ENCODE results near the gene CPVL. TPM values are rescaled to one million over a fixed set of nuclear protein-coding genes. Genes with fewer than 3 reads are reported as not detected.
A peak's percentile ranks its signal among the peaks of the same experiment; 100 is the strongest.

CPVL gene
- total and polyA plus RNA-seq, 2 donors (not counting 1 experiment from before 2014, with no cell fraction given) = 0.17 TPM; not detected in 1

DNA sequence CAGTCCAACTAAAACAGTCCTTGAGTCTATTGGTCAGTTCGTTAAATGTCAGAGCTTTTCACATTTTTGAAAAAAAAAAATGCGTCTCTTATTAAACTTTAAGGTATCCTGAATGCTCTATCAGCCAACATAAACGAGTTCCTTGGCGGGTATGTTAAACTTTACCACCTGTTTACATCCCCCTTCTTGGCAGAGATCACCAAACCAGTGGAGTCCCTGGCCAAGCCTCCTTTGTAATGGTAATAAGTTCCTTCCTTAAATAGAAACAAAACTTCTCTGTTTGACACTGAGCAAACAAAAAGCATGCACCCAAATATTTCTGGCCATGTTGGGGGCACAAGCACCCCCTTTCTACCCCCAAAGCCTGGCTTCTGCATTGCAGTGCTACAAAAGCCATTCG lies 191.4 kb downstream of the CPVL start:
- Histone ChIP-seq H3K79me2 (ENCODE audit: control insufficient read depth, insufficient read depth, low read length) (no peaks in the 10 kb centered on the region), H3K4me1 (ENCODE audit: control insufficient read depth, extremely low read depth, insufficient read depth, low read length) (peaks cover 5% of the 10 kb centered on the region), H3K36me3 (ENCODE audit: control insufficient read depth, insufficient read depth, low read length) (no peaks in the 10 kb centered on the region), H4K20me1 (ENCODE audit: control insufficient read depth, extremely low read depth, insufficient read depth, low read length) (peaks cover 2% of the 10 kb centered on the region), H3K27me3 (ENCODE audit: control insufficient read depth, insufficient read depth, low read length) (peaks cover 43% of the 10 kb centered on the region), H3K4me3 (replicated peaks in 1 of 4; ENCODE audit: control extremely low read depth in 1 of 4, insufficient read depth in 1 of 4, low read depth in 3 of 4, low read length in 4 of 4) (no peak overlapping the region), H2AFZ (ENCODE audit: low read length) (no peak overlapping the region), H3K9ac (ENCODE audit: insufficient read depth, low read length) (no peak overlapping the region), H3K4me2 (ENCODE audit: extremely low read depth, insufficient read depth, low read length) (no peak overlapping the region), H3K27ac (ENCODE audit: insufficient read depth, low read length) (no peak overlapping the region), H3K9me3 (ENCODE audit: control insufficient read depth, insufficient read depth, low read depth, low read length) (no peaks in the 10 kb centered on the region)
- peak in 1 of 2 donors; percentile 17 for DNase-seq (ENCODE audit: low read depth in 2 of 2)
- TF ChIP-seq, protein P1, sequence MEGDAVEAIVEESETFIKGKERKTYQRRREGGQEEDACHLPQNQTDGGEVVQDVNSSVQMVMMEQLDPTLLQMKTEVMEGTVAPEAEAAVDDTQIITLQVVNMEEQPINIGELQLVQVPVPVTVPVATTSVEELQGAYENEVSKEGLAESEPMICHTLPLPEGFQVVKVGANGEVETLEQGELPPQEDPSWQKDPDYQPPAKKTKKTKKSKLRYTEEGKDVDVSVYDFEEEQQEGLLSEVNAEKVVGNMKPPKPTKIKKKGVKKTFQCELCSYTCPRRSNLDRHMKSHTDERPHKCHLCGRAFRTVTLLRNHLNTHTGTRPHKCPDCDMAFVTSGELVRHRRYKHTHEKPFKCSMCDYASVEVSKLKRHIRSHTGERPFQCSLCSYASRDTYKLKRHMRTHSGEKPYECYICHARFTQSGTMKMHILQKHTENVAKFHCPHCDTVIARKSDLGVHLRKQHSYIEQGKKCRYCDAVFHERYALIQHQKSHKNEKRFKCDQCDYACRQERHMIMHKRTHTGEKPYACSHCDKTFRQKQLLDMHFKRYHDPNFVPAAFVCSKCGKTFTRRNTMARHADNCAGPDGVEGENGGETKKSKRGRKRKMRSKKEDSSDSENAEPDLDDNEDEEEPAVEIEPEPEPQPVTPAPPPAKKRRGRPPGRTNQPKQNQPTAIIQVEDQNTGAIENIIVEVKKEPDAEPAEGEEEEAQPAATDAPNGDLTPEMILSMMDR (conservative IDR thresholded peaks at IDR 0.05 in 1 of 2, IDR thresholded peaks at IDR 0.05 in 1 of 2; ENCODE audit: low read depth in 1 of 2, low read length in 2 of 2) = no peak
- no peak for TF ChIP-seq EZH2 (IDR thresholded peaks at IDR 0.05; ENCODE audit: low read length, missing control alignments)

- Histone ChIP-seq H3K27ac (ENCODE audit: insufficient read depth, low read length) (no peak overlapping the region), H3K4me1 (ENCODE audit: control insufficient read depth, extremely low read depth, insufficient read depth, low read length) (peaks cover 5% of the 10 kb centered on the region), H3K79me2 (ENCODE audit: control insufficient read depth, insufficient read depth, low read length) (no peaks in the 10 kb centered on the region), H3K4me2 (ENCODE audit: extremely low read depth, insufficient read depth, low read length) (no peak overlapping the region), H3K27me3 (ENCODE audit: control insufficient read depth, insufficient read depth, low read length) (peaks cover 40% of the 10 kb centered on the region), H3K9me3 (ENCODE audit: control insufficient read depth, insufficient read depth, low read depth, low read length) (no peaks in the 10 kb centered on the region), H3K9ac (ENCODE audit: insufficient read depth, low read length) (no peak overlapping the region), H3K36me3 (ENCODE audit: control insufficient read depth, insufficient read depth, low read length) (no peaks in the 10 kb centered on the region), H2AFZ (ENCODE audit: low read length) (no peak overlapping the region), H4K20me1 (ENCODE audit: control insufficient read depth, extremely low read depth, insufficient read depth, low read length) (peaks cover 2% of the 10 kb centered on the region), H3K4me3 (replicated peaks in 1 of 4; ENCODE audit: control extremely low read depth in 1 of 4, insufficient read depth in 1 of 4, low read depth in 3 of 4, low read length in 4 of 4) (no peak overlapping the region)
- peak in 1 of 2 donors; percentile 40 for DNase-seq (ENCODE audit: low read depth in 2 of 2)
- no peak for TF ChIP-seq EZH2 (IDR thresholded peaks at IDR 0.05; ENCODE audit: low read length, missing control alignments)
Measured at GRCh38 chr7:28954471-28954870, 191.9 kb downstream of the CPVL start.

- H3K4me2 ChIP-seq (ENCODE audit: extremely low read depth, insufficient read depth, low read length) = peak overlapping the region; percentile 23
- H2AFZ ChIP-seq (ENCODE audit: low read length) = no peak overlapping the region
Measured at GRCh38 chr7:28953633-28954032, 192.7 kb downstream of the CPVL start.

More at GRCh38 chr7:28953633-28954032, 192.7 kb downstream of the CPVL start:
- no peak overlapping the region for H3K9ac ChIP-seq (ENCODE audit: insufficient read depth, low read length)
- H3K4me3 ChIP-seq (replicated peaks in 1 of 4; ENCODE audit: control extremely low read depth in 1 of 4, insufficient read depth in 1 of 4, low read depth in 3 of 4, low read length in 4 of 4) = no peak overlapping the region
- peaks cover 36% of the 10 kb centered on the region for H3K27me3 ChIP-seq (ENCODE audit: control insufficient read depth, insufficient read depth, low read length)
- peak; percentile 78 to 89 for DNase-seq (ENCODE audit: low read depth in 2 of 2)
- no peak overlapping the region for H3K27ac ChIP-seq (ENCODE audit: insufficient read depth, low read length)
- TF ChIP-seq EZH2 (IDR thresholded peaks at IDR 0.05; ENCODE audit: low read length, missing control alignments) = no peak
- TF ChIP-seq, protein P1 (conservative IDR thresholded peaks at IDR 0.05 in 1 of 2, IDR thresholded peaks at IDR 0.05 in 1 of 2; ENCODE audit: low read depth in 1 of 2, low read length in 2 of 2) = no peak
- H3K4me1 ChIP-seq (ENCODE audit: control insufficient read depth, extremely low read depth, insufficient read depth, low read length) = peaks cover 5% of the 10 kb centered on the region
- H3K36me3 ChIP-seq (ENCODE audit: control insufficient read depth, insufficient read depth, low read length) = no peaks in the 10 kb centered on the region
- H4K20me1 ChIP-seq (ENCODE audit: control insufficient read depth, extremely low read depth, insufficient read depth, low read length) = peaks cover 2% of the 10 kb centered on the region
- H3K9me3 ChIP-seq (ENCODE audit: control insufficient read depth, insufficient read depth, low read depth, low read length) = no peaks in the 10 kb centered on the region
- no peaks in the 10 kb centered on the region for H3K79me2 ChIP-seq (ENCODE audit: control insufficient read depth, insufficient read depth, low read length)

Other genes starting within 250 kb of the CPVL start
- 0.17 and 0.77 TPM in 2 replicates for gene TRIL, start 188.2 kb downstream of the CPVL start, total RNA-seq
- gene TRIL, start 188.2 kb downstream of the CPVL start, polyA plus RNA-seq = 0.10 and 0.14 TPM in 2 replicates
- 0.33 and 1.3 TPM in 2 replicates for gene CHN2, start 48.2 kb upstream of the CPVL start, total RNA-seq
- 0.53 and 1.3 TPM in 2 replicates for gene CHN2, start 48.2 kb upstream of the CPVL start, polyA plus RNA-seq

All from fibroblast of lung (primary cell).